Mucosa of gallbladder (tissue), 1 donor: Measurements from ENCODE around the gene MCHR1. TPM values are rescaled to one million over a fixed set of nuclear protein-coding genes. Genes with fewer than 3 reads are reported as not detected.
"Not testable (repeated sequence)": the region's sequence is repeated elsewhere in the genome, so short reads cannot be mapped to it uniquely, and the experiment has no call there.

Experiments used
- DNase-seq: peaks from one replicate; pipeline ENCODE4 v3.0.0-alpha.2; 2020; ENCODE audit warnings: low spot score
- total RNA-seq: library from RNA; stranded (reverse); gene quantifications from one replicate; pipeline ENCODE4 v1.2.1, GENCODE V29; 2021
- donor health status: DM: no; HTN: no; CAD: no.

Gene MCHR1
- total RNA-seq, 1 donor from 2014 or later, result 0.23 TPM

DNA sequence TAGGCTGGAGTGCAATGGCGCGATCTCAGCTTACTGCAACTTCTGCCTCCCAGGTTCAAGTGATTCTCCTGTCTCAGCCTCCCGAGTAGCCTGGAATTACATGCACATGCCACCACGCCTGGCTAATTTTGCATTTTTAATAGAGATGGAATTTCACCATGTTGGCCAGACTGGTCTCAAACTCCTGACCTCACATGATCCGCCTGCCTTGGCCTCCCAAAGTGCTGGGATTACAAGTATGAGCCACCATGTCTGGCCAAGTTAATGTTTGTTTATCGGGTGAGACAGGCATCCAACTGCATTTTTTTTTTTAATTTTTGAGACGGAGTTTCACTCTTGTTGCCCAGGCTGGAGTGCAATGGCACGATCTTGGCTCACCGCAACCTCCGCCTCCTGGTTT, 22.6 kb upstream of the MCHR1 start:
- not testable (repeated sequence) for DNase-seq

DNA sequence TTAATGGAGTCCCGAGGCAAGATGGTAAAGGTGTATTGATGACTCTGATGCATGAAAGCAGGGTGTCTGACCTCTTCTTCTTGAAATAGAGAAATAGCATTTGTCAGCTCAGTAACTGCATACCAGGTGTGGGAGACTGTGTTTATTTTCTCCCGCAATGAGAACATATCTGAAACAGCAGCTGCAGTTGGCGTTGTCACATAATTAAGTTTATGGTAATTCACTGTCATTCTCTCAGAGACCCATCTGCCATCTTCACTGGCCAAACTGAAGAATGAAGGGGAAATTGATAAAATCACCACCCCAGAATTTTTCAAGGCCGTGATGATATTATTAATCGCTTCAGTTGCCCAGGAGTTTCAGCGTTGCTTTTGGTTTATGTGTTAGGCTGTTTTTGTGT, 20.1 kb upstream of the MCHR1 start:
- DNase-seq, result no peak

DNA sequence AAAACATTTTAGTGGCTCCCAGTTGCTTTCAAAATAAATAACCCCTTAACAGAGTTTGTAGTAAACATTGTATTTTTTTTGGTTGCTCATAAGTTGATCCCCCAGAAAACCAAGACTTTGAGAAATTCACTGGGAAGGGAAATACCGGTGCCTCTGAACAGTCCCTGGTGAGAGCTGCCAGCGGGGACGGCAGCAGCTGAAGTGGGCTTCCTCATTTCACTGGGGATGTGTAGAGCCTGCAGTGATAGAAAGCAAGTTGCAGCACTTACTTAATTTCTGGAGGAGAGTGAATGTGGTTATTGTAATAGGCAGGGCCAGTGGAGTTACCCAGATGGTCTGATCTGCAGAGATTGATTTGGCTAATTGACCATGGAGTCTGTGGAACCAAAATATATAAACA, 18.6 kb upstream of the MCHR1 start:
- no peak for DNase-seq

DNA sequence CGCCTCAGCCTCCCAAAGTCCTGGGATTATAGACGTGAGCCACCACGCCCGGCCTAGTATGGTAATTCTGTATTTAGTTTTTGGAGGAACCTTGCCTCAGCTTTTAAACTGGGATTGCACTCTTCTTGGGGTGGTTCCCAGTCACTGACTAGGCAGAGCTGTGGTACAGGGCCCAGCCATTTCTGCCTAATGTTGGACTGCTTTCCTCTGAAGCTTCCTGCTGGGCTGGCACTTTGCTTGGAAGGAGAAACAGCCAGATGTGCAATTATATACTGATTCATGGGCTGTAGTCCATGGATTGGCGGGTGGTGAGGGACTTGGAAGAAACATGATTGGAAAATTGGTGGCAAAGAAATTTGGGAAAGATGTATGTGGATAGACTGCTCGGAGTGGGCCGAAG, 17.6 kb upstream of the MCHR1 start:
- no peak for DNase-seq

DNA sequence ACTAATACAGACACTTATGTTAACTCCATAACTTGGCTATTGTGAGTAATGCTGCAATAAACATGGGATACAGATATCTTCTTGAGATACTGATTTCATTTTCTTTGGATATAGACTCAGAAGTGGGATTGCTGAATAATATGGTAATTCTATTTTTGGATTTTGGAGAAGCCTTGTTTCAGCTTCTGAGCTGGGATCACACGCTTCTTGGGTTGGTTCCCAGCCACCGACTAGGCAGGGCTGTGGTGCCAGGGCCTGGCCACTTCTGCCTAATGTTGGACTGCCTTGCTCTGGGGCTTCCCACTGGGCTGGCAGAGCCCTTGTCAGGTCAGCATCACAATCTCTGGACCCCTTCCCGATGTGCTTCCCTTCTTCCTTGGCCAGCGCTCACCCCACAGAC, 14.0 kb upstream of the MCHR1 start:
- no peak for DNase-seq

DNA sequence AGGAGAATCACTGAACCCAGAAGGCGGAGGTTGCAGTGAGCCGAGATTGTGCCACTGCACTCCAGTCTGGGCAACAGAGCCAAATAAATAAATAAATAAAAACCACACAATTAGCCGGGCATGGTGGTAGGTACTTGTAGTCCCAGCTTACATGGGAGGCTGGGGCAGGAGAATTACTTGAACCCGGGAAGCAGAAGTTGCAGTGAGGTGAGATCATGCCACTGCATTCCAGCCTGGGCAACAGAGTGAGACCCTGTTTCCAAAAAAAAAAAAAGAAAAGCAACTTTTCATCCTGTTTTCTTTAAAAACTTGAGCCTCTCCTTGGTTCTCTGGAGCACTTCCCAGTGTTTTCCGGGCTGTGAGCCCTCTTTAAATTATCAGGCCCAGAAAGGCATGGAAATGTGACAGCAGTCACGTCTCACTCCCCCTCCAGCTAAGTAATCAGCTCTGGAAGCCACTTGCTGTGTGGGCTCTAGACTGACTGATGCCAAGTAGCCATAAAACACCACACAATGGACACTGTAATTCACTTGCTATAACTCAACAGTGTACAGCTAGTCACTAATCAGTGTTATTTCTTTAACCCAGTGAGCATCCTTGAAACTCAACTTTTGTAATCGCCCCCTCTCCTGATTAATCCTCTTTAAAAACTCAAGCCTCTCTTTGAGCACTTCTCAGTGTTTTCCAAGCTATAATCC, 13.0 kb upstream of the MCHR1 start:
- no peak for DNase-seq

DNA sequence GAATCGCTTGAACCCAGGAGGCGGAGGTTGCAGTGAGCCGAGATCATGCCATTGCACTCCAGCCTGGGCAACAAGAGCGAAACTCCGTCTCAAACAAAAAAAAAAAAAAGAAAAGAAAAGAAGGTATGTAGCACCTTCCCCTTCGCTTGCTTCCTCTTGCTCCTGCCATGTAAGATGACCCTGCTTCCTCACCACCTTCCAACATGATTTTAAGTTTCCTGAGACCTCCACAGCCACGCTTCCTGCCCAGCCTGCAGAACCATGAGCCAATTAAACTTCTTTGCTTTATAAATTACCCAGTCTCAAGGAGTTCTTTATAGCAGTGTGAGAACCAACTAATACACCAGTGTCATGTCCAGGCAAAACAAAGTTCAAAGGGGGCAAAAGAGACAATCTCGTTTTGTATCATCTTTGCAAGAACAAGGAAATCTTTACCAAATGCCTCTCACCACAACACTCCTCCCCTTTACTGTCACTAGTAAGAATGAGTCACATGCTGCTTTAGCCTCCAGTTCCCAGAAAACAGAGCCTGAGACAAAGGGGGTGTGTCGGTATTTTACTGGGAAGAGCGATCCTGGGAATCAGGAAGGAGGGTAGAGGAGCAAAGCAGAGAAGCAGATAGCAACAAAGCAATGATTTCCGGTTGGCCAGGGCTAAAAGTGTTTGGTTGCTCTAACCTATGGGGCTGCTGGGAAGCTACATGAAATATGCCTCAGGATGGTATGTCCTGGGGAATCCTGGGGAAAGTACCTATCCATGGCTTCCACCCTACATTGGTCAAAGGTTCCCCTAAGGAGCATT, 10.5 kb upstream of the MCHR1 start:
- DNase-seq, result no peak

DNA sequence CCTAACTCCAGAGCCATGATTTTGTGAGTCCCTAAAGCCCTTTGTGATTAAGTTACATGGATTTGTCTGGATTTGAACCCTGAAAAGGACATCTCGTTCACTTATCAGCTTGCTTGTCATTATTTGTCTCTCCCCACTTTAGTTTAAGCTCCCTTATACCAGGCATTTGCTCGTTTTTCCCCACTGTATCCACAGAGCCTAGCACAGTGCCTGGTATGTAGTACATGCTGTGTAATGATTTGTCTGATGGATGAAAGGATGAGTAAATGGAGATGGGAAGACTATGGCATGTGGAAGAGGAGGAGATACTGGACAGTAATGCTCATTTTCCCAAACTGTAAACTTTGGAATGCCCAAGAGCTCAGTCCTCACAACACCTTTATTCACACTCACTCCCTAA, 9.2 kb upstream of the MCHR1 start:
- DNase-seq, result no peak

DNA sequence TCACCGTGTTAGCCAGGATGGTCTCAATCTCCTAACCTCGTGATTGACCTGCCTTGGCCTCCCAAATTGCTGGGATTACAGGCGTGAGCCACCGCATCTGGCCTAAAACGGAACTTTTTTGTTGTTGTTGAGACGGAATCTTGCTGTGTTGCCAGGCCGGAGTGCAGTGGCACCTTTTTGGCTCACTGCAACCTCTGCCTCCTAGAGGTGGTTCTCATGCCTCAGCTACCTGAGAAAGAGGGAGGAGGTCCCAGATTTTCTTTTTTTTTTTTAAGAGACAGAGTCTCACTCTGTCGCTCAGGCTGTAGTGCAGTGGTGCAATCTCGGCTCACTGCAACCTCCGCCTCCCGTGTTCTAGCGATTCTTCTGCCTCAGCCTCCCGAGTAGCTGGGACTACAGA, 7.9 kb upstream of the MCHR1 start:
- DNase-seq, result no peak

DNA sequence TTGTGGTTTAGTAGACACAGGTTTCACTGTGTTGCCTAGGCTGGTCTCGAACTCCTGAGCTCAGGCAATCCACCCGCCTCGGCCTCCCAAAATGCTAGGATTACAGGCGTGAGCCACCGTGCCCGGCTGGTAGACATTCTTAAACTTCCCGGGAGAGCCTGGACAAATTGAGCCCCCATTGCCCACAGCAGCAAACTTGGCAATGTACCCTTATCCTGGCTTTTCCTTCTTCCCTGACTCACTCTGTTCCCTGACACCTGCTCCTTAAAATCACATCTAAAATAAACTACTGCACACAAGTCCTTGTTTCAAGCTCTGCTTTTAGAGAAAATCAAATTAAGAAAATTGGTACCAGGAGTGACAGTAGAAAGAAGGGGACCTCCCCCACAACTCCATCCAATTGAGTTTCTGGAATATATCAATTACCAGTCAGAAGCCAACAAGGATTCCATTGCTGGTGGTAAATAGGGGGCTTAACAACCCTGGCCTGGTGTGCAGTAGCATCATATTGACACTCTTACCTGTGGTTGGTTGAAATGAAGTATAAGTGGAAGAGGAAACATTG, 7.4 kb upstream of the MCHR1 start:
- no peak for DNase-seq

DNA sequence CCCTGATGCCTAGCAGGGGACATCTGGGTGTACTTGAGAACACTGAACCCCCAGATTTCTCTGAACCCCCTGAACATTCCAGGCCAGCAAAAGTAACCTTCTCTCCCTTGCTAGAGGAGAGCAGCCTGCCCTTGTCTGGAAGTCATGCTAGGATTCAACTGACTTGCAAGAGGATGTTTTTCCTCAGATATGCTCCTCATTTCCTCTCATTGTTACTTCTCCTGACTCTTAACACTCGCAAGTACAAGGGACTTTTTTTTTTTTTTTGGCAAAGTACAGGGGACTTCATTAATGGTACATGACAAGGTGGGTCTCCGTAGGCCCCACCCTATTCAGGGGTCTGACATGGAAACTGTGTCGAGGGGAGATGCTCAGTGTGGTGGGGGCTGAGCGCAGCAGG, 6.3 kb upstream of the MCHR1 start:
- DNase-seq, result no peak

DNA sequence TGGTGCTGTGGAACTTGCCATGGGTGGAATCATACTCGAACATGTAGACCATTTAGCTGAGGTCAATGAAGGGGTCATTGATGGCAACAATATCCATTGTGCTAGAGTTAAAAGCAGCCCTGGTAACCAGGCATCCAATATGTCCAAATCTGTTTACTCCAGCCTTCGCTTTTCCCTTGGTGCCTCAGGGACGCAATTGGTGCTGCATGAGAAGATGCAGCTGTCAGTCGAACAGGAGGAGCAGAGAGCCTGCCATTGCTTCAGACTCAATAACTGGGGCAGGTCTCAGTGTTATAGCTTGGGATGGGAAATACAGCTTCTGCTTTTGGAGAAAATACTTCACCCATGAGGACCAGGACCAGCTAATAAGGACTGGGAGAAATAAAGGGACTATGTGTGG, 5.0 kb upstream of the MCHR1 start:
- no peak for DNase-seq

DNA sequence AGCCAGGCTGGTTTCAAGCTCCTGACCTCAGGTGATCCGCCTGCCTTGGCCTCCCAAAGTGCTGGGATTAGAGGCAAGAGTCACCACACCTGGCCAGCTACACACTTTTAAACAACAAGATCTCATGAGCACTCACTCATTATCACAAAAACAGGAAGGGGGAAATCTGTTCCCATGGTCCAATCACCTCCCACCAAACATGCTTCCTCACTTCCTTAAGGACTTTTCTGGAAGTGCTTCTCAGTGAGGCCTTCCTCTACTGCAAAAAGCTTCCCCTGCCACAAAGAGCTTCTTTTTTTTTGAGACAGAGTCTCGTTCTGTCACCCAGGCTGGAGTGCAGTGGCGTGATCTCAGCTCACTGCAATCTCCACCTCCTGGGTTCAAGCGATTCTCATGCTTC, 3.1 kb upstream of the MCHR1 start:
- not testable (repeated sequence) for DNase-seq

DNA sequence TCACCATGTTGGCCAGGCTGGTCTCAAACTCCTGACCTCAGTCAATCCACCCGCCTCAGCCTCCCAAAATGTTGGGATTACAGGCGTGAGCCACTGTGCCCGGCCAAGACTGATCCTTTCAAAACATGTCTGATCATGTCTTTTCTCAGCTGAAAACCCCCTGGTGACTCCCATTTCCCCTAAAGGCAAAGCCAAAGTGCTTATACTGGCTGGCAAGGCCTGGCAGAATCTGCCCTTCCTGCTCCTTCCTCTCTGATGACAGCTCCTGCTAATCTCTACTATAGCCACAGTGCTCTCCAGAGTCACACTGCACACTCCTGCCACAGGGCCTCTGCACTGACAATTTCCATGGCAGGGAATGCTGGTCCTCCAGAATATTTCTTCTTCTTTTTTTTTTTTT, 2.6 kb upstream of the MCHR1 start:
- DNase-seq, result no peak

DNA sequence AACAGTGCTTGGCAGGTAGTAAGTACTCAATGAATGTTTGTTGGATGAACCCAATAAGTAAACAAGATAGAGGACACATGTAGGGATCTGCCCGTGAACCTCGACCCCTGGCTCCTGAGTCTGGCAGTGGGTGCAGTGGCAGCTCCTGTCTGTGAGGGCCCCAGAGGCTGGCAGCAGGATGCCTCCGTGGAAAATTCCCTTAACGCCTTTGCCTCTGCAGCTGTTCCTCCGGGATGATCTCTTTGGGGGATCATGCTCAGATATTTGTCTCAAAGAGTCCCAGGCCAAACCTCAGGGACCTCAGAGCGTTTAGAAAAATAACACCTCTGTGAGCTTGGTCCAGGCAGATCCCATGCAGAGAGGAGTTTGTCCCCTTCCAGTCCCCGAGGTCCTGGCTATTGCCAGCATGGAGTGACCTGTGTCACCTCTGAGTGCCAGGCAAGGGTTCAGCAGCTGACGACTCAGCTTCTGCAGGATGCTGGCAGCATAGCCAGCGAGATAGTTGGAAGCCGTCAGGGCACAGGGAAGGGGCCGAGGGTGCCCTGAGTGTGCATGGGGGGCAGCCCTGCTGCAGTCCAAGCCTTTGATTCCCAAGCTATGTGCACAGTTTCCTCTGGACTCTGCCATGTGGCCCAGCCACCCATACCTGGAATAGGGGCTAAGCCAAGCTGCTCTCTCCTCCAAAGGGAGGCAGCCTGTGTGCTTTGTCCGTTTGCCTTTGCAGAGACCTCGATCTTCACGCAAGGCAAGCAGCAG, 613 bp upstream of the MCHR1 start:
- no peak for DNase-seq

DNA sequence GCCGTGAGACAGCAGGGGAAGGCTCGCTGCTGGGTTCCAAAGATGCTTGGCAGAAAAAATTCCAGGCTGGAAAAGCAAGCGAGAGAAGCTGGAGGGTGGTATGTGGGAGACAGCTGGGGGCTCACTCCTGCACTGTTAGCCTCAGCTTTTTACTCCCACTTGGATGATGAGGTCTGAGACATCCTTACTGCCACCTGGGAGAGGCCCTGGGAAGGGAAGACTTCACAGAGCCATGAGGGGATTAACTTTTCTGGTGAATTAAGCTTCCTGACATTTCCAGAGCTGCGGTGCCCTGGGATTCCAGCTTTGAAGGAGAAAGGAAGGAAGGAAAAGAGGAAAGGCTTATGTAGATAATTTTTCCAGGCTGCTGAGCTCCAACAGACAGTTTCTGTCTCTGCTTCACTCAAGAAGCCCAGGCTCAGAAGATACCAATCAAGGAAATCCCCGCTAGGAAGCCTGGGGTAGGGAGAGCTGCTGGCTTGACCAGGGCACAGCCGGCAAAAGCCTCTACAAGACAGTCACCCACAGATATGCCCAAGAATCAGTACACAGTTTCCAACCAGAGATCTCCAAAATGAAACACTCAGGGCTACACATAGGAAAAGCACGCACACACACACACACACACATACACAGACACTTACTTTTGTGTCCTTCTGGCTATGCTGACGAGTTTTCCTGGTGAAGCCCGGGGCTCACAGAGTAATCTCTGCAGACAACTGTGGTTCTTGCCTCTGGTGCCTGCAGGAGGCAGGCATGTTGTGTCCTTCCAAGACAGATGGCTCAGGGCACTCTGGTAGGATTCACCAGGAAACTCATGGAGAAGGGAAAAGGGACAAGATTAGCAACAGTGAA, 907 bp downstream of the MCHR1 start:
- DNase-seq, result no peak

DNA sequence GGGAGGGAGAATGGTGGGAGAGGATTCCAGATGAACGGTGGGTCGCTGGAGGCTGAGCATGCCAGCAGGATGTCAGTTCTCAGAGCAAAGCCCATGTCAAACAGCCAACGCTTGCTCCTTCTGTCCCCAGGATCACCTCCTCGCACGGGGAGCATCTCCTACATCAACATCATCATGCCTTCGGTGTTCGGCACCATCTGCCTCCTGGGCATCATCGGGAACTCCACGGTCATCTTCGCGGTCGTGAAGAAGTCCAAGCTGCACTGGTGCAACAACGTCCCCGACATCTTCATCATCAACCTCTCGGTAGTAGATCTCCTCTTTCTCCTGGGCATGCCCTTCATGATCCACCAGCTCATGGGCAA, 1.5 kb downstream of the MCHR1 start:
- DNase-seq, result no peak

DNA sequence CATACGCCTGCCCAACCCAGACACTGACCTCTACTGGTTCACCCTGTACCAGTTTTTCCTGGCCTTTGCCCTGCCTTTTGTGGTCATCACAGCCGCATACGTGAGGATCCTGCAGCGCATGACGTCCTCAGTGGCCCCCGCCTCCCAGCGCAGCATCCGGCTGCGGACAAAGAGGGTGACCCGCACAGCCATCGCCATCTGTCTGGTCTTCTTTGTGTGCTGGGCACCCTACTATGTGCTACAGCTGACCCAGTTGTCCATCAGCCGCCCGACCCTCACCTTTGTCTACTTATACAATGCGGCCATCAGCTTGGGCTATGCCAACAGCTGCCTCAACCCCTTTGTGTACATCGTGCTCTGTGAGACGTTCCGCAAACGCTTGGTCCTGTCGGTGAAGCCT, 2.2 kb downstream of the MCHR1 start:
- DNase-seq, result no peak

DNA sequence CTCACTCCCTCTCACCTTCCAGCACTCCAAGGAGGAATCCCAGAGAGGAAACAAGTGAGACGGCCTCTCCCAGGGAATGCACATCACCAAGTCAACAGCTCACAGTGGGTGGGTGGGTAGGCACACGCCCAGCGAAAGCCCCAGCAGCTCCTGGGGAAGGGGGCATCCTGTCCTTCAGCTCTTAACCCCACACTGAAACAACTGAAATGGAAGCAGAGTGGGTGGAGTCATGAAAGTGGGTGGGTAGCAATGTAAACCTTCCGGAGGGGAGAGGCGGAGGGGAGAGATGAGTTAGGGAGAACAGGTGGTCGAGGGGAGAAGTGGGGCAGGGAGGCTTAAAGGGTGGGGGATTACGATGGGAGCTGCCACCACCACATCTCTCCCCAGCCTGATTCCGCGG, 5.4 kb downstream of the MCHR1 start:
- no peak for DNase-seq

DNA sequence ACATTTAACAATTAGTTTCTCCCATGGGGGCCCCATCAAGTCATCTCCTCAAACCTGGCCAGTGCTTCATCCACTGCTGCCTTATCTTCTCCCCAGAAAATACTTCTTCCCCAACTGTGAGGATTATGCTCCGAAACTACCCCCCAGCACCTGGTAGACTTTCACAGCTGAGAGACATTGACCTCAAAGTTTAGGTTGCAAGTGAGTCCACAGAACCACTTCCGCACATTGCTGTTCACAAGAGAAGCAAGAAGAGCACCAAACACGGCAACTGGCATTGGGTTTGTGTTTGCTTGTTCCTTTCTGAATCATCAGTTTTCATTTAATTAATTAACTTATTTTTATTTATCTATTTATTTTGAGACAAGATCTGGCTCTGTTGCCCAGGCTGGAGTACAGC, 6.1 kb downstream of the MCHR1 start:
- no peak for DNase-seq

DNA sequence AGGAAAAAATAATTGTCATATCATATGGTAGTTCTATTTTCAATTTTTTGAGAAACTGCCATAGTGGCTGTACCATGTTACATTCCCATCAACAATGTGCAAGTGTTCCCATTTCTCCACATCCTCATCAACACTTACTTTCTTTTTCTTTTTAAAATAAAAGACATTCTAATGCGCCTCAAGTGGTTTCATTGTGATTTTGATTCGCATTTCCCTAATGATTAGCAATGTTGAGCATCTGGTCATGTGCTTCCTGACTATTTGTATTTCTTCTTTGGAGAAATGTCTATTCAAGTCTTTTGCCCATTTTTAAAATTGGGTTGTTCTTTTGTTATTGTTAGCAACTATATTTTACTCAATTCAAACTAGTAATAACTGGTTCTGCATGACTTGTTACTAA, 8.4 kb downstream of the MCHR1 start:
- DNase-seq, result no peak

DNA sequence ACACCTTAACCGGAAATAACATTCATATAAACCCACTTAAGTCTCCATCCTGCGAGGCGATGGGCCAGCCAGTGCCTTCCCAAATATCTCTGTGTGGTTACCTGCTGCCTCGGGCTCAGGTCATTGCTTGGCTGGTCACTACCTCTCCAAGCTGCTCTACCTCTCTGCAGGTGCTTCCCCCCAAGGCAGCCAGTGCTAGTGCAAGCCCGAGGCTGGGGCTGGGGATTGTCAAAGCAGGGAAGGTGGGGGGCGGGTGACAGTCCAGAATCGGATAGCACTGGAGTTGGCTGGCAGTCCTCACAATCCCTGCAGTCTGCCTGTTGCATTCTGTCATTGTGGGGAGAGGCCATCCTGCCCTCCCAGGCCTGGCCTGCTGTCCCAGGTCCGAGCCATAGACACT, 11.1 kb downstream of the MCHR1 start:
- DNase-seq, result no peak
